Measurements from ENCODE around the gene CPNE4.

The CPNE4 gene

GRCh38 chr3:131899021-131899420 is 135.8 kb downstream of the CPNE4 start:
- Histone ChIP-seq H3K36me3 (ENCODE audit: control insufficient read depth, low read length) (no peaks in the 10 kb centered on the region), H4K20me1 (ENCODE audit: control insufficient read depth, insufficient read depth, low read depth, low read length) (no peaks in the 10 kb centered on the region), H3K79me2 (ENCODE audit: control insufficient read depth, low read length) (no peaks in the 10 kb centered on the region), H3K9me2 (replicated peaks; ENCODE audit: control insufficient read depth, low read length) (no peaks in the 10 kb centered on the region), H3K9me3 (ENCODE audit: control insufficient read depth, insufficient read depth, low read length) (no peaks in the 10 kb centered on the region), H3K4me3 (ENCODE audit: low read length) (no peak overlapping the region), H3K4me2 (ENCODE audit: low read length) (no peak overlapping the region), H3F3A (ENCODE audit: control insufficient read depth, insufficient read depth) (no peaks in the 10 kb centered on the region), H3K27ac (ENCODE audit: low read depth, low read length) (no peak overlapping the region), H3K27me3 (ENCODE audit: control insufficient read depth, low read length) (no peaks in the 10 kb centered on the region), H3K4me1 (ENCODE audit: control insufficient read depth, low read length) (no peaks in the 10 kb centered on the region)
- TF ChIP-seq CTCF (IDR thresholded peaks at IDR 0.05; ENCODE audit: low read depth, low read length, poor library complexity, severe bottlenecking) (no peak), EZH2phosphoT487 (IDR thresholded peaks at IDR 0.05; ENCODE audit: borderline replicate concordance, low read length) (no peak)

GRCh38 chr3:131898346-131898745 is 136.5 kb downstream of the CPNE4 start:
- no peaks in the 10 kb centered on the region for H3K79me2 ChIP-seq (ENCODE audit: control insufficient read depth, low read length)
- no peaks in the 10 kb centered on the region for H3K4me1 ChIP-seq (ENCODE audit: control insufficient read depth, low read length)
- no peaks in the 10 kb centered on the region for H3K27me3 ChIP-seq (ENCODE audit: control insufficient read depth, low read length)
- H4K20me1 ChIP-seq (ENCODE audit: control insufficient read depth, insufficient read depth, low read depth, low read length): no peaks in the 10 kb centered on the region
- H3K27ac ChIP-seq (ENCODE audit: low read depth, low read length): no peak overlapping the region
- H3K36me3 ChIP-seq (ENCODE audit: control insufficient read depth, low read length): no peaks in the 10 kb centered on the region
- H3K4me2 ChIP-seq (ENCODE audit: low read length): no peak overlapping the region
- H3F3A ChIP-seq (ENCODE audit: control insufficient read depth, insufficient read depth): no peaks in the 10 kb centered on the region
- TF ChIP-seq CTCF (IDR thresholded peaks at IDR 0.05; ENCODE audit: low read depth, low read length, poor library complexity, severe bottlenecking) (no peak), EZH2phosphoT487 (IDR thresholded peaks at IDR 0.05; ENCODE audit: borderline replicate concordance, low read length) (no peak)
- H3K9me2 ChIP-seq (replicated peaks; ENCODE audit: control insufficient read depth, low read length): no peaks in the 10 kb centered on the region
- no peak overlapping the region for H3K4me3 ChIP-seq (ENCODE audit: low read length)
- H3K9me3 ChIP-seq (ENCODE audit: control insufficient read depth, insufficient read depth, low read length): no peaks in the 10 kb centered on the region

GRCh38 chr3:131896285-131896684 is 138.5 kb downstream of the CPNE4 start:
- no peak overlapping the region for H3K4me2 ChIP-seq (ENCODE audit: low read length)
- no peaks in the 10 kb centered on the region for H3K36me3 ChIP-seq (ENCODE audit: control insufficient read depth, low read length)
- H3K27ac ChIP-seq (ENCODE audit: low read depth, low read length): no peak overlapping the region
- no peaks in the 10 kb centered on the region for H4K20me1 ChIP-seq (ENCODE audit: control insufficient read depth, insufficient read depth, low read depth, low read length)
- no peak overlapping the region for H3K4me3 ChIP-seq (ENCODE audit: low read length)
- H3K79me2 ChIP-seq (ENCODE audit: control insufficient read depth, low read length): no peaks in the 10 kb centered on the region
- H3K9me3 ChIP-seq (ENCODE audit: control insufficient read depth, insufficient read depth, low read length): no peaks in the 10 kb centered on the region
- H3K9me2 ChIP-seq (replicated peaks; ENCODE audit: control insufficient read depth, low read length): no peaks in the 10 kb centered on the region
- H3F3A ChIP-seq (ENCODE audit: control insufficient read depth, insufficient read depth): no peaks in the 10 kb centered on the region
- H3K27me3 ChIP-seq (ENCODE audit: control insufficient read depth, low read length): no peaks in the 10 kb centered on the region
- no peaks in the 10 kb centered on the region for H3K4me1 ChIP-seq (ENCODE audit: control insufficient read depth, low read length)
- TF ChIP-seq EZH2phosphoT487 (IDR thresholded peaks at IDR 0.05; ENCODE audit: borderline replicate concordance, low read length) (no peak), CTCF (IDR thresholded peaks at IDR 0.05; ENCODE audit: low read depth, low read length, poor library complexity, severe bottlenecking) (no peak)

GRCh38 chr3:131895766-131896165 is 139.0 kb downstream of the CPNE4 start:
- H3K27ac ChIP-seq (ENCODE audit: low read depth, low read length): no peak overlapping the region
- no peak overlapping the region for H3K4me3 ChIP-seq (ENCODE audit: low read length)
- no peaks in the 10 kb centered on the region for H3K79me2 ChIP-seq (ENCODE audit: control insufficient read depth, low read length)
- TF ChIP-seq CTCF (IDR thresholded peaks at IDR 0.05; ENCODE audit: low read depth, low read length, poor library complexity, severe bottlenecking): no peak
- no peak for TF ChIP-seq EZH2phosphoT487 (IDR thresholded peaks at IDR 0.05; ENCODE audit: borderline replicate concordance, low read length)
- no peaks in the 10 kb centered on the region for H3F3A ChIP-seq (ENCODE audit: control insufficient read depth, insufficient read depth)
- H3K36me3 ChIP-seq (ENCODE audit: control insufficient read depth, low read length): no peaks in the 10 kb centered on the region
- no peaks in the 10 kb centered on the region for H3K9me2 ChIP-seq (replicated peaks; ENCODE audit: control insufficient read depth, low read length)
- no peaks in the 10 kb centered on the region for H3K4me1 ChIP-seq (ENCODE audit: control insufficient read depth, low read length)
- no peaks in the 10 kb centered on the region for H3K9me3 ChIP-seq (ENCODE audit: control insufficient read depth, insufficient read depth, low read length)
- H3K4me2 ChIP-seq (ENCODE audit: low read length): no peak overlapping the region
- H3K27me3 ChIP-seq (ENCODE audit: control insufficient read depth, low read length): no peaks in the 10 kb centered on the region
- H4K20me1 ChIP-seq (ENCODE audit: control insufficient read depth, insufficient read depth, low read depth, low read length): no peaks in the 10 kb centered on the region

All from DOHH2 (cell line).